ENCODE measurements around the gene RIN2. TPM values are rescaled to one million over a fixed set of nuclear protein-coding genes. Genes with fewer than 3 reads are reported as not detected.

RIN2 gene
- total RNA-seq, 1 donor from 2014 or later = 57.5 TPM

GRCh38 chr20:19756761-19757486 is 1.1 kb upstream of the RIN2 start:
- H3K4me1 Mint-ChIP-seq (ENCODE audit: unreplicated experiment) = peaks cover 22% of the 10 kb centered on the region
- TF ChIP-seq, protein P1, sequence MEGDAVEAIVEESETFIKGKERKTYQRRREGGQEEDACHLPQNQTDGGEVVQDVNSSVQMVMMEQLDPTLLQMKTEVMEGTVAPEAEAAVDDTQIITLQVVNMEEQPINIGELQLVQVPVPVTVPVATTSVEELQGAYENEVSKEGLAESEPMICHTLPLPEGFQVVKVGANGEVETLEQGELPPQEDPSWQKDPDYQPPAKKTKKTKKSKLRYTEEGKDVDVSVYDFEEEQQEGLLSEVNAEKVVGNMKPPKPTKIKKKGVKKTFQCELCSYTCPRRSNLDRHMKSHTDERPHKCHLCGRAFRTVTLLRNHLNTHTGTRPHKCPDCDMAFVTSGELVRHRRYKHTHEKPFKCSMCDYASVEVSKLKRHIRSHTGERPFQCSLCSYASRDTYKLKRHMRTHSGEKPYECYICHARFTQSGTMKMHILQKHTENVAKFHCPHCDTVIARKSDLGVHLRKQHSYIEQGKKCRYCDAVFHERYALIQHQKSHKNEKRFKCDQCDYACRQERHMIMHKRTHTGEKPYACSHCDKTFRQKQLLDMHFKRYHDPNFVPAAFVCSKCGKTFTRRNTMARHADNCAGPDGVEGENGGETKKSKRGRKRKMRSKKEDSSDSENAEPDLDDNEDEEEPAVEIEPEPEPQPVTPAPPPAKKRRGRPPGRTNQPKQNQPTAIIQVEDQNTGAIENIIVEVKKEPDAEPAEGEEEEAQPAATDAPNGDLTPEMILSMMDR (IDR thresholded peaks at IDR 0.05; ENCODE audit: unreplicated experiment) = no peak
- DNase-seq (ENCODE audit: low spot score) = no peak
- H3K36me3 Mint-ChIP-seq (ENCODE audit: low read depth, unreplicated experiment) = no peaks in the 10 kb centered on the region
- H3K4me3 Mint-ChIP-seq (ENCODE audit: unreplicated experiment) = peak overlapping the region; percentile 84
- peak overlapping the region; percentile 84 for H3K27ac Mint-ChIP-seq (ENCODE audit: unreplicated experiment)
- peaks cover 6% of the 10 kb centered on the region for H3K27me3 Mint-ChIP-seq (ENCODE audit: unreplicated experiment)
- H3K9me3 Mint-ChIP-seq (ENCODE audit: unreplicated experiment) = no peaks in the 10 kb centered on the region

GRCh38 chr20:19757487-19758132 is 448 bp upstream of the RIN2 start:
- Mint-ChIP-seq H3K27me3 (ENCODE audit: unreplicated experiment) (peaks cover 6% of the 10 kb centered on the region), H3K4me3 (ENCODE audit: unreplicated experiment) (peak overlapping the region; percentile 92), H3K36me3 (ENCODE audit: low read depth, unreplicated experiment) (no peaks in the 10 kb centered on the region), H3K9me3 (ENCODE audit: unreplicated experiment) (no peaks in the 10 kb centered on the region), H3K4me1 (ENCODE audit: unreplicated experiment) (peaks cover 27% of the 10 kb centered on the region), H3K27ac (ENCODE audit: unreplicated experiment) (peak overlapping the region; percentile 90)
- TF ChIP-seq, protein P1 (IDR thresholded peaks at IDR 0.05; ENCODE audit: unreplicated experiment) = no peak
- peak; percentile 96 for DNase-seq (ENCODE audit: low spot score)

DNA sequence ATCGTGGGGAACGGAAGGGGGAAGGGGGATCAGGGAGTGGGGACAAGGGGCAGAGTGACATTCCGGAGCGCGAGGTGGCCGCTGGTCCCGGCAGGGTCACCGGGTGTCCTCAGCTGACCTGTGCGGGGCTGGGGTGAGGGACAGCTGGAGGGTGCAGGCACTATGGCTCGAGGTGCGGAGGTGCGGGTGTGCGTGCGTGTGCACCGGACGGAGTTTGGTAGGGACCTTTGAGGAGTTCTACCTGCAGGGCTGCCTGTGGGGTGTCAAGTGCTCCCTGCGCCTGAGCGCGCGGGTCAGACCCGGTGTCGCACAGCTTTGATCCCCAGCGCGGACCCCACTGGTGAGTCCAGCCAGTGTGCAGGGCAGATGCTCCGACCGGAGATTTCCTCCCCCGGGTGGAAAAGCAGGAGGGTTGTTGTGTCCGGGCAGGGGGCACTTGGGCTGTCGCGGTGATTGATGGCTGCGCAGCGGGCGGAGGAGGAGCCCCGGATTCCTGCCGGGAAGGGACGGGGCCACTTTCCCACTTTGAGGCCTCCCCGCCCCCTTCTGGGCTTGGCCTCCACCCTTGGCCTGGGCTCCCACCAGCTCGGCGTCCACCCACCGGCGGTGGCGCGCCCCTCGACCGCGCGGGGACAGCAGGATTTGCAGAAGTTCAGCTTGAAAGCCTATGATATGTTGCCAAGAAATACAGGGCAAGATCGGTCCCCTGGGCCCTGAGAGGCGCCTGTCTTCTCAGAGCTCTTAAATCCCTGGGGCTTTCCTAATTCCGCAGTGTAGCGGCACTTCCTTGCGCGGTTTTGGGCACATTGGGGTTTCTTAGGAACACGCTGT is 658 bp downstream of the RIN2 start:
- peaks cover 6% of the 10 kb centered on the region for H3K27me3 Mint-ChIP-seq (ENCODE audit: unreplicated experiment)
- peak overlapping the region; percentile 81 for H3K27ac Mint-ChIP-seq (ENCODE audit: unreplicated experiment)

DNA sequence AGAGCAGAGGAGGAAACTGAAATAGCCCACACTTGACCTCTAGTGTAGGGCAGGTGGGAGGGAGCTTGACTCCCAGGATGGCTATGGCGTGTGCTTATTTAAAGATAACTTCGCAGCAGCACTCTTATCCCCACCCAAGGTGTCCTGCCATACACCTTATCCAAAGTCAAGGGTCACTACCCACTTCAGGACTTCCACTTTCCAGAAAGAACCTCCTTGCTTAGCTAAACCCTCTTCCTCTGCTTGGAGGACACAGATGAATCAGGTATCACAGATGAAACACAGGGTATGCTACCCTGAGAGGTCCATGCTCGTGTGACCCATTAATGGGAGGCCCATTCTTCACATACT is 2.3 kb downstream of the RIN2 start:
- Mint-ChIP-seq H3K4me3 (ENCODE audit: unreplicated experiment) (no peak overlapping the region), H3K27me3 (ENCODE audit: unreplicated experiment) (peaks cover 6% of the 10 kb centered on the region), H3K9me3 (ENCODE audit: unreplicated experiment) (no peaks in the 10 kb centered on the region), H3K27ac (ENCODE audit: unreplicated experiment) (peak overlapping the region; percentile 20), H3K4me1 (ENCODE audit: unreplicated experiment) (peaks cover 27% of the 10 kb centered on the region), H3K36me3 (ENCODE audit: low read depth, unreplicated experiment) (no peaks in the 10 kb centered on the region)
- DNase-seq (ENCODE audit: low spot score) = no peak
- TF ChIP-seq, protein P1 (IDR thresholded peaks at IDR 0.05; ENCODE audit: unreplicated experiment) = no peak

More for the DNA sequence above, 658 bp downstream of the RIN2 start:
- Mint-ChIP-seq H3K4me3 (ENCODE audit: unreplicated experiment) (peak overlapping the region; percentile 95), H3K4me1 (ENCODE audit: unreplicated experiment) (peaks cover 27% of the 10 kb centered on the region), H3K36me3 (ENCODE audit: low read depth, unreplicated experiment) (no peaks in the 10 kb centered on the region), H3K9me3 (ENCODE audit: unreplicated experiment) (no peaks in the 10 kb centered on the region)
- TF ChIP-seq, protein P1 (IDR thresholded peaks at IDR 0.05; ENCODE audit: unreplicated experiment) = no peak
- DNase-seq (ENCODE audit: low spot score) = peak; percentile 76
